HG02938 (cell line): ENCODE results near the gene RAD51AP1.

Source experiments
- ATAC-seq: cut with Tn5 transposase; IDR thresholded peaks from one replicate; pipeline ENCODE4 v1.9.1; 2021; ENCODE audit warnings: mild to moderate bottlenecking, moderate library complexity; ENCODE audit not compliant: unreplicated experiment

Gene RAD51AP1

GRCh38 chr12:4540638-4541037 is 1.9 kb downstream of the RAD51AP1 start:
- ATAC-seq: no peak

- ATAC-seq: no peak
These were observed 6.5 kb downstream of the RAD51AP1 start for GRCh38 chr12:4545195-4545594.

- ATAC-seq: no peak
These were observed 13.5 kb downstream of the RAD51AP1 start for GRCh38 chr12:4552191-4552590.

- no peak for ATAC-seq
These were observed 15.3 kb downstream of the RAD51AP1 start for GRCh38 chr12:4553943-4554342.

- ATAC-seq: no peak
These were observed 17.1 kb downstream of the RAD51AP1 start for GRCh38 chr12:4555804-4556203.

- ATAC-seq: no peak
These were observed 18.2 kb downstream of the RAD51AP1 start for GRCh38 chr12:4556735-4557530.

- no peak for ATAC-seq
These were observed 18.9 kb downstream of the RAD51AP1 start for GRCh38 chr12:4557586-4557985.

- no peak for ATAC-seq
These were observed 19.5 kb downstream of the RAD51AP1 start for GRCh38 chr12:4558171-4558570.

- no peak for ATAC-seq
These were observed 23.5 kb downstream of the RAD51AP1 start, which contains the start of gene DYRK4 for GRCh38 chr12:4562034-4562657. DYRK4 (plus strand) TSS chr12:4562208; CDS start chr12:4562246, 38 bp downstream.

GRCh38 chr12:4563336-4563735 is 24.6 kb downstream of the RAD51AP1 start:
- no peak for ATAC-seq

GRCh38 chr12:4564818-4565217 is 26.1 kb downstream of the RAD51AP1 start:
- no peak for ATAC-seq

- no peak for ATAC-seq
These were observed 27.8 kb downstream of the RAD51AP1 start for GRCh38 chr12:4566474-4566873.

GRCh38 chr12:4567073-4567881 is 28.6 kb downstream of the RAD51AP1 start:
- no peak for ATAC-seq

- ATAC-seq: no peak
These were observed 30.6 kb downstream of the RAD51AP1 start for GRCh38 chr12:4569261-4569660.

- ATAC-seq: no peak
These were observed 34.0 kb downstream of the RAD51AP1 start for GRCh38 chr12:4572680-4573079.

- no peak for ATAC-seq
These were observed 40.8 kb downstream of the RAD51AP1 start for GRCh38 chr12:4579305-4580102.

GRCh38 chr12:4580281-4580688 is 41.6 kb downstream of the RAD51AP1 start:
- no peak for ATAC-seq

GRCh38 chr12:4584281-4584680 is 45.6 kb downstream of the RAD51AP1 start:
- no peak for ATAC-seq

- ATAC-seq: no peak
These were observed 46.2 kb downstream of the RAD51AP1 start for GRCh38 chr12:4584896-4585295.

- no peak for ATAC-seq
These were observed 47.8 kb downstream of the RAD51AP1 start for GRCh38 chr12:4586500-4586899.

GRCh38 chr12:4587108-4587507 is 48.4 kb downstream of the RAD51AP1 start:
- no peak for ATAC-seq
